ENCODE measurements around the gene USP20. TPM values are rescaled to one million over a fixed set of nuclear protein-coding genes. Genes with fewer than 3 reads are reported as not detected.

The USP20 gene
- total and polyA plus RNA-seq, 12 donors, result 8.3 to 73.4 (median 34.5) TPM

- intact Hi-C loops (cut with DNase I), result loop anchor here in 1 of 2 donors (10.0 kb wide), 1 partner anchor 137 kb away; no protein-coding TSS in a partner anchor
Measured at GRCh38 chr9:129898185-129898584, 62.9 kb downstream of the USP20 start.

GRCh38 chr9:129899620-129900019 lies 64.4 kb downstream of the USP20 start:
- 82 to 95% (median 88%) methylated on average over 2 of the region's 2 CpGs for WGBS, 4 donors
- Histone ChIP-seq H3K27ac (no peak overlapping the region), H3K36me3 (replicated peaks in 1 of 2) (peaks cover 0 to 27% of the 10 kb centered on the region in 2 donors), H3K4me3 (no peak overlapping the region), H3K27me3 (no peaks in the 10 kb centered on the region), H3K9me3 (replicated peaks in 1 of 3) (no peaks in the 10 kb centered on the region), H3K4me1 (replicated peaks in 1 of 2) (no peaks in the 10 kb centered on the region)
- TF ChIP-seq POLR2A (IDR thresholded peaks at IDR 0.05) (no peak), CTCF (IDR thresholded peaks at IDR 0.05) (no peak)
- no peak for DNase-seq
- intact Hi-C loops (cut with DNase I), result loop anchor here in 1 of 2 donors (10.0 kb wide), 1 partner anchor 135 kb away; no protein-coding TSS in a partner anchor

More at GRCh38 chr9:129898185-129898584, 62.9 kb downstream of the USP20 start:
- Histone ChIP-seq H3K36me3 (replicated peaks in 1 of 2) (peaks cover 0 to 27% of the 10 kb centered on the region in 2 donors), H3K4me1 (replicated peaks in 1 of 2) (no peaks in the 10 kb centered on the region), H3K4me3 (no peak overlapping the region), H3K27ac (no peak overlapping the region), H3K27me3 (no peaks in the 10 kb centered on the region), H3K9me3 (replicated peaks in 1 of 3) (no peaks in the 10 kb centered on the region)
- TF ChIP-seq CTCF (IDR thresholded peaks at IDR 0.05) (no peak), POLR2A (IDR thresholded peaks at IDR 0.05) (no peak)
- 82 to 90% (median 85%) methylated on average over 8 of the region's 8 CpGs for WGBS, 4 donors
- no peak for DNase-seq

GRCh38 chr9:129900263-129901027 lies 65.2 kb downstream of the USP20 start:
- Histone ChIP-seq H3K4me3 (no peak overlapping the region), H3K4me1 (replicated peaks in 1 of 2) (no peaks in the 10 kb centered on the region), H3K9me3 (replicated peaks in 1 of 3) (no peaks in the 10 kb centered on the region), H3K36me3 (replicated peaks in 1 of 2) (peaks cover 0 to 21% of the 10 kb centered on the region in 2 donors), H3K27me3 (no peaks in the 10 kb centered on the region), H3K27ac (no peak overlapping the region)
- intact Hi-C loops (cut with DNase I), result no loop called here
- 72 to 94% (median 91%) methylated on average over 10 to 20 of the region's 20 CpGs for WGBS, 4 donors
- TF ChIP-seq CTCF (IDR thresholded peaks at IDR 0.05) (no peak), POLR2A (IDR thresholded peaks at IDR 0.05) (no peak)
- no peak for DNase-seq

- intact Hi-C loops (cut with DNase I), result no loop called here
- Histone ChIP-seq H3K36me3 (replicated peaks in 1 of 2) (peaks cover 0 to 15% of the 10 kb centered on the region in 2 donors), H3K9me3 (replicated peaks in 1 of 3) (no peaks in the 10 kb centered on the region), H3K27ac (no peak overlapping the region), H3K27me3 (no peaks in the 10 kb centered on the region), H3K4me3 (no peak overlapping the region), H3K4me1 (replicated peaks in 1 of 2) (no peaks in the 10 kb centered on the region)
- WGBS, 4 donors, result 89 to 96% (median 91%) methylated on average over 9 of the region's 9 CpGs
- TF ChIP-seq CTCF (IDR thresholded peaks at IDR 0.05) (no peak), POLR2A (IDR thresholded peaks at IDR 0.05) (no peak)
- no peak for DNase-seq
Measured at GRCh38 chr9:129901993-129902739, 66.9 kb downstream of the USP20 start.
